HG02885 (cell line): ENCODE measurements around the gene FRYL.
"Not testable (repeated sequence)": the region's sequence is repeated elsewhere in the genome, so short reads cannot be mapped to it uniquely, and the experiment has no call there.

Experiments used
- ATAC-seq: cut with Tn5 transposase; IDR thresholded peaks from one replicate; pipeline ENCODE4 v1.9.1; 2021; ENCODE audit warnings: mild to moderate bottlenecking; ENCODE audit not compliant: unreplicated experiment, poor library complexity

FRYL gene

DNA sequence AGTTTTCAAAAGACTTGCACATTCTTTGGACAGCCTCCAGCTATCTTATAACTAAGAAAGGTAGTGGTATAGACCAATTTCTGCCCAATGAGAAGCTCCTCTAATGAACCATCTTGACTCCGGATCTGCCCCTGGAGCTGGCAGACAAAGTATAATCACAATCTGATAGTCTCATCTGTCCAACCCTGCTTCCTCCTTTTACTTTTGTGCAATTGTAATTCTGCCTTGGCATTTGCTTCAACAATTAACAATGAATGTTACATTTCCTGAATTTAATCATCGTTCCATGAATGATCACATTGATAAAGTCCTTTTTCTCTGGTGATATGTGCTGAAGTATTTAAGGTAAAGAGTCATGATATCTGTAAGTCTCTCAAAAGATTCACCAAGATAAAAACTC, 27.8 kb downstream of the FRYL start:
- ATAC-seq, result no peak

DNA sequence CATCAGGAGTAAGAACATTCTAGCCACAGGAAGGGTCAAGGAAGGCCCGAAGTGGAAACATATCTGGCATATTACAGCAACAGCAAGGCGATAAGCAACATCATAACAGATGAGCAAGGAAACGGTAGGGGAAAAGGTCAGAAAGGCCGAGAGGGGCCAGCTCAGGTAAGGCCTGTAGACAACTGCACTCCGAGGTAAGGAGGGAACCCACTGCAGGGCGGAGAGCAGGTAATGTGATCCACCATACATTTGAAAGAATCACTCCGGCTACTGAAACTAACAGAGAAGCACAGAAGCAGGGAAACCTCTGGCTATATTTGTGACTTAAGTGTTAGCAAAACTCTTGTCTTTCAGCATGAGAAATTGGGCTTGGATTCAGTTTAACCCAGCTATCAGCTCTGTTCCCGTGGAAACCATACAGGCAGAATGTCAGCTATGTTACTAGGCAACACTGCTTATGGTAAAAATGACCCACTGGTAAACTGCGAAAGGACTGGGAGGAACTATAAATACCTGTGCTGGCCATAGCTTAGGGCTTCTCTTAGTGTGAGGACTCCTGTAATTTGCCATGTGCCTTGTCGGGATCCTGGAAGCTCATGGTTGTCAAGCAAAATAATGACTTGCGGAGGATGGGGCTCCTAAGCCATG, 31.0 kb downstream of the FRYL start:
- no peak for ATAC-seq

DNA sequence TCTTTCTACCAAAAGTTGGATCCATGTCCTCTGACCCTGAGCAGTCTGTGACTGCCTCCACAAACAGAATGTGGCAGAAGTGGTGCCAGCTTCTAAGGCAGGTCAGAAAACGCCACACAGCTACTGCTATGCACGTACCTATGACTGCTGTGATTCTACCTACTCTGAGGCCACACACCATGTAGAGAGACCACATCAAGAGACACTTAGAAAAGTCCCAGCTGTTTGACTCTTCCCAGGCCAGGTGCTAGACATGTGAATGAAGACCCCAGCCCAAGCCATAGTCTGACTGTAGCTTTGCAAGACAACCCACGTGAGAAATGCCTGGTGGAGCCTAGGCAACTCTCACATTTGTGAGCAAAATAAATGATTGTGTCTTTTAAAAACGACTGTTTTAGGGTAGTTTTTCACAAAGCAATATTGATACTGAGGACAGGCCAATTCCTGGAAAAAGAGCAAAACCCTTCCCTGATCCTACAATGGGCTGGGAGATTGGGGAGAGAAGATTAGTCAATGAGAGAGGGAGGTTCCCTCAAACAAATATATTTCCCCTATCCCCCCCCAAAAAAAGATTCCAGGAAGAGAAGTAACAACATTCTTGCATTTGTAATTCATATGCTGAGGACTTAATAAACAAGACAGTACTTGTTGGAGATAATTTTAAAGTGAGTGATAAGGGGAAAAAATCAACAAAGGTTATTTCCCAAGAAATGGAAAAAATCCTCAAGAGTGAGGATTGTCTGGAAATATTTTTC, 33.3 kb downstream of the FRYL start:
- no peak for ATAC-seq

DNA sequence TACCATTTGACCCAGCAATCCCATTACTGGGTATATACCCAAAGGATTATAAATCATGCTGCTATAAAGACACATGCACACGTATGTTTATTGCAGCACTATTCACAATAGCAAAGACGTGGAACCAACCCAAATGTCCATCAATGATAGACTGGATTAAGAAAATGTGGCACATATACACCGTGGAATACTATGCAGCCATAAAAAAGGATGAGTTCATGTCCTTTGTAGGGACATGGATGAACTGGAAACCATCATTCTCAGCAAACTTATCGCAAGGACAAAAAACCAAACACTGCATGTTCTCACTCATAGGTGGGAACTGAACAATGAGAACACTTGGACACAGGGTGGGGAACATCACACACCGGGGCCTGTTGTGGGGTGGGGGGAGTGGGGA, 34.9 kb downstream of the FRYL start:
- ATAC-seq, result not testable (repeated sequence)

DNA sequence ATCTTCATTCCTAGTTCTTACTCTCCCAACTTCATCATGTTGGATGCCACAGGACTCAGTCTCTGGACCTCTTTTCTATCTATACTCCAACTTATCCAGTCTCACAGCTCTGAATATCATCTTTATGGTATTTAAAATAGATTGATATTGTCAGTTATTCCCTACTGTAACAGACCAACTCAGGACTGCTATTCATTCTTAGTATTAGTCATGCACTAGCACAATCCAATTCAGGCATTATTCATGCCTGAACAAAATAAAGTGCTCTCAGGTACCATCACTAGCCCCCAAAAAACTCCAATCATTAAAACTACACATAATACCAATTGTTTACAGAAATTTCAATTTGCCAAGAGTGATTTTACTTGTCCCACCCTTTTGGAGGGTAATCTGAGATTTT, 37.7 kb downstream of the FRYL start:
- peak; percentile 53 for ATAC-seq

DNA sequence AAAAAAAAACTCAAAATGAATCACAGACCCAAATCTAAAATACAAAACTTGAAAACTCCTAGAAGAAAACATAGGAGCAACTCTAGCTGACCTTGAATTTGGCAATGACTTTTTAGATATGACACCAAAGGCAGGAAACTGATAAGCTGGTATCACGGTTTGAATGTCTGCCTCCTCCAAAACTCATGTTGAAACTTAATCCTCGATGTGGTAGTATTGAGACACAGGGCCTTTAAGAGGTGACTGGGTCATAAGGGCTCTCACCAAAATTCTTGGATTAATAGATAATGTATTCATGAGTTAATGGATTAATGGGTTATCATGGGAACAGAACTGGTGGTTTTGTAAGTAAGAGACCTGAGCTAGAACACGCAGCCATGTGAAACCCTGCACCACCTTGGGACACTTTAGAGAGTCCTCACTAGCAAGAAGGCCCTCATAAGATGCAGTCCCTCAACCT, 40.5 kb downstream of the FRYL start:
- ATAC-seq, result peak; percentile 48

DNA sequence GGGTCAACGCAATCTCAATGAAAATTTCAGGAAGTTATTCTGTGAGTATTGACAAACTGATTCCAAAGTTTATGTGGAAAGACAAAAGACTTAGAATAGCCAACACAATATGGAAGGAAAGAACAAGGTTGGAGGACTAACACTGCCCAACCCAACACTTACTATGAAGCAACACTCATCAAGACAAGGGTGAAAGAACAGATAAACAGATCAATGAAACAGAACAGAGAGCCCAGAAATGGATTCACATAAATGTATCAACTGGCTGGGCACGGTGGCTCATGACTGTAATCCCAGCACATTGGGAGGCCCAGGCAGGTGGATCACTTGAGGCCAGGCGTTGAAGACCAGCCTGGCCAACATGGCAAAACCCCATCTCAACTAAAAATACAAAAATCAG, 41.2 kb downstream of the FRYL start:
- no peak for ATAC-seq

DNA sequence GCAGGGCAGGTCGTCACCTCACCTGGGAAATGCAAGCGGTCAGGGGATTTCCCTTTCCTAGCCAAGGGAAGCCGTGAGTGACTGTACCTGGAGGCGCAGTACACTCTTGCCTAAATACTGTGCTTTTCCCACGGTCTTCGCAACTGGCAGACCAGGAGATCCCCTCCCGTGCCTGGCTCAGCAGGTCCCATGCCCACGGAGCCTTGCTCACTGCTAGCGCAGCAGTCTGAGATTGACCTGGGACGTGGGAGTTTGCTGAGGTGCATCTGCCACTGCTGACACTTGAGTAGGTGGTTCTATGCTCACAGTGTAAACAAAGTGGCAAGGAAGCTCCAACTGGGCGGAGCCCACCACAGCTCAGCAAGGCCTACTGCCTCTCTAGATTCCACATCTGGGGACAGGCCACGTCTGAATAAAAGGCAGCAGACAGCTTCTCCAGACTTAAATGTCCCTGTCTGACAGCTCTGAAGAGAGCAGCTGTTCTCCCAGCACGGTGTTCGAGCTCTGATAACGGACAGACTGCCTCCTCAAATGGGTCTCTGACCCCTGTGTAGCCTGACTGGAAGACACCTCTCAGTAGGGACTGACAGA, 51.1 kb downstream of the FRYL start:
- ATAC-seq, result not testable (repeated sequence)

DNA sequence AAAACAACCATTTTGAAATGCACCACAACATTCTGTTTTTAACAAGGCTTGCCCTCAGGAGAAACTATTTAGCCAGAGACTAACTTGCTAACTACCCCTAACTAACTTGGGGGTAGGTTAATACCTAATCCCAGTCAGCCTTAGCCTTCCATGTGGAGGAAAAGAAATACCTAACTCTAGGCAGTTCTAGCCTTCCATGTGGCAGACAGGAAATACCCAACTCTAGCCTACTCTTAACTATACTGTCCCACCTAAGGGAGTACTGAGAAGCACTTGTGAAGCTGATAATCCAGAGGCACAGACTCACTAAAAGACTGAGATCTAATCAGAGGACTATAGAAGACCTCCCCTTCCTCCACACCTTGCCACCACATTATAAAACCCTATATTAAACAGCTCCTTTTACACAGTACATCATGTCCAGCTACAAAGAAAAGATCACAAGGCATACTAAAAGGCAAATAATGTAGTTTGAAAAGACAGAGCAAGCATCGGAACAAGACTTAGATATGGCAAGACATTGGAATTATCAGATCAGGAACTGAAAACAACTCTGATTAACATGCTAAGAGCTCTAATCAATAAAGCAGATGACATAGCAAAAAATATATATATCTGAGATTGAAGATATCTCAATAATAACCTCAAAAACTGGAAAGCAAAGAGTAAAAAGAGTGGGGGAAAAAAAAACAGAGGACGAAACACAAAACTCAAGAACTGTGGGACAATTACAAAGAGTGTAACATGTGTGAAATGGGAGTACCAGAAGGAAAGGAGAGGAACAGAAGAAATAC, 52.2 kb downstream of the FRYL start:
- no peak for ATAC-seq

DNA sequence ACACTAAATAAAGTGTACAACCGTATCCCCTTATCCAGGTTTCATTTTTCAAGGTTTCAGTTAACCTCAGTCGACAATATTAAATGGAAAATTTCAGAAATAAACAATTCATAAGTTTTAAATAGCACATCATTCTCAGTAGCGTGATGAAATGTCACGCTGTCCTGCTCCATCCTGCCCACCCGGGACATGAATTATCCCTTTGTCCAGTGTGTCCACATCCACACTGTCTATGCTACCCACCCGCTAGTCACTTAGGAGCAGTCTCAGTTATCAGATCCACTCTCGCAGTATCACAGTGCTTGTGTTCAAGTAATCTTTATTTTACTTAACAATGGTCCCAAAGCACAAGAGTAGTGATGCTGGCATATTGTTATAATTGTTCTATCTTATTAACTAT, 54.7 kb downstream of the FRYL start:
- no peak for ATAC-seq

DNA sequence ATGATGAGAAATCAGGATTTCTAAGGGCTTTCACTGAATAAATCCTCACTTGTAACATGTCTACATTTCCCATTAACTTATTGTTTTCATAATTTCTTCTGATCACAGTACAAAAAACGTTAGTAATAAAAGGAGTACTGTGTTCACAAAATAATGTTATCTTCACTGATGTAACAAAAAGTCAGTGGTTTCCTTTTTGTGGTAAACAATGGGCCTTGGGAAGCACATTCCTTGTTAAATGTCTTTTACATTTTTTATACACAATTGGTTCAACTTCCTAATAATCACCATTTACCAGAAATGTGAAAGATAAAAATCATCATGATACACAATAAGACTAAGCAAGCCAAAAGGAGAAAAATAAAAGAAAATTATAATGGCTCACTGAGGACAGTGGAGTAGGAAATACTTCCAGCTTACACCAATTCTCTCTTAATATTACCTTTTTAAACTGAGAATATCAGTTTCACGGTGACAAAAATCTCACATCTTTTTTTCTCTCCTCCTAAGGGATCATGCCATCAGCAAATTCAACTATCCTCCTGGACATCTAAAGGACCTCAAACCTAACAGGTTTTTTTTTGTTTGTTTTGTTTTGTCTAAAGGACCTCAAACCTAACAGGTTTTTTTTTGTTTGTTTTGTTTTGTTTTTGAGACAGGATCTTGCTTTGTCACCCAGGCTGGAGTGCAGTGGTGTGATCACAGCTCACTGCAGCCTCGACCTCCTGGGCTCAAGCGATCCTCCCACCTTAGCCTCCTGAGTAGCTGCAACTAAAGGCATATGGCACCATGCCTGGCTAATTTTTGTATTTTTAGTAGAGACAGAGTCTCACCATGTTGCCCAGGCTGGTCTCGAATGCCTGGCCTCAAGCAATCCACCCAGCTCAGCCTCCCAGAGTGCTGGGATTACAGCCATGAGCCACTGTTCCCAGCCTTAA, 57.3 kb downstream of the FRYL start:
- ATAC-seq, result no peak

DNA sequence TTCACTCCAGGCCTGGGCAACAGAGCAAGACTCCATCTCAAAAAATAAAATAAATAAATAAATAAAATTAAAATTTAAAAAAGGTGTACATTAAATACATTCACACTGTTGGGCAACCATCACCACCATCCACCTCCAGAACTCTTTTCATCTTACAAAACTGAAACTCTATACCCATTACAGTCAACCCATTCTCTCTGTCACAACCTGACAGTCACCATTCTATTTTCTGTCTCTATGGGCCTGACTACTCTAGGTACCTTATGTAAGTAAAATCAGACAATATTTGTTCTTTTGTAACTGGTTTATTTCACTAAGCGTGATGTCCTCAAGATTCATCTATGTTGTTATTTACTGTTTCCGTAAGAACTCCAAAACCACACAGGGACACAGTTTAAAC, 59.6 kb downstream of the FRYL start:
- no peak for ATAC-seq

DNA sequence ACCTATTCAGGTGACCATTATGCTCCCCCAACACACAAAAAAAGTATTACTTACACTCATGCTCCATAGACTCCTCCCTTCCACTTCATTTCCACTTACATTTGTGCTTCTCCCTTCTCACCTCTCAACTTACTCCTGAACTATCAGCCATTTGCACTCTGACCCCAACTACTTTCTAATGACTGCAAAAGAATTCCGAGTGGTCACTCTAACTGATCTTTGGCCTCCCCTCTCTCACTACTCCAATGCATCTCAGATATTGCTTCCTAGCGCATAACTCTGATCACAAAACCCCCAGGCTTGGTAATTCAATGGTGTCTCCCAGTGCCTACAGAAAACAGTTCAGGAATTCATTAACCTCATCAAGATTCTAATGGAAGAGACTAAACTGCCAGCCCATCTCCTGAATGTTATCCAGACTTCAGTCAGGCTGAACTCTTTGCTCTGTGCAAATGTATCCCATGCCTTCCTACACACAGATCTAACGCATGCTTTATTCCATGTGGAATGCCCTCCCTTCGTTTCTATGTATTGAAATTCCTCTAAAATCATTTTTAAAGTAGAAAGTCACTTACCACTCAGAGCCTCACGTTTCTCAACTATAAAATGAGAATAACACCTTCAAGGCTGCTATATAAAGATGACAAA, 61.1 kb downstream of the FRYL start:
- ATAC-seq, result no peak

DNA sequence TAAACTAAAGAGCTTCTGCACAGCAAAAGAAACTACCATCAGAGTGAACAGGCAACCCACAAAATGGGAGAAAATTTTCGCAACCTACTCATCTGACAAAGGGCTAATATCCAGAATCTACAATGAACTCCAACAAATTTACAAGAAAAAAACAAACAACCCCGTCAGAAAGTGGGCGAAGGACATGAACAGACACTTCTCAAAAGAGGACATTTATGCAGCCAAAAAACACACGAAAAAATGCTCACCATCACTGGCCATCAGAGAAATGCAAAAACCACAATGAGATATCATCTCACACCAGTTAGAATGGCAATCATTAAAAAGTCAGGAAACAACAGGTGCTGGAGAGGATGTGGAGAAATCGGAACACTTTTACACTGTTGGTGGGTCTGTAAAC, 63.8 kb downstream of the FRYL start:
- not testable (repeated sequence) for ATAC-seq

DNA sequence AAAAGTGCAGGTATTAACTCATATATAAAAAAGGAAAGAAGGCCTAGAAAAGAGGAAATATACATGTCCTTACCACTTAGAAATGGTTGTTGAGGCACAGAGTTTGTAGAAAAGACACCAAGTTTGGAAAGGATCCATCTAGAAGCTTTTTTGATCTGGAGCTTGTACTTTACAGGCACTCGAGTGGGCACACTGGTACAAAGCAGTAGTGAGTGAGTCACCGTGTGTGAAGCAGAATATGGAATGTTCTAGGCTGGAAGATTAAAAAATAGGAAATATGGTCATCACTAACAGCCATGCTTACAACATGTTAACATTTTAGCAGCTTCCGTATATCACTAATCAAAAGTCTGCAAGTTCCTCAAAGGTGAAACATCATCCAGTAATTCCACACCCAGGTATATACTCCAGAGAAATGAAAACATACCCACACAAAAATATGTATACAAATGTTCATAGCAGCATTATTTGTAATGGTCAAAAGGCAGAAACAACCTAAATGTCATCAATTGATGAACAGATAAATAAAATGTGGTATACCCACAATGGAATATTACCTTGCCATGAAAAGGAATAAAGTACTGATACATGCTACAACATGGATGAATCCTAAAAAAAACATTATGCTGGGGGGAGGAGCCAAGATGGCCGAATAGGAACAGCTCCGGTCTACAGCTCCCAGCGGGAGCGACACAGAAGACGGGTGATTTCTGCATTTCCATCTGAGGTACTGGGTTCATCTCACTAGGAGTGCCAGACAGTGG, 69.5 kb downstream of the FRYL start:
- no peak for ATAC-seq

DNA sequence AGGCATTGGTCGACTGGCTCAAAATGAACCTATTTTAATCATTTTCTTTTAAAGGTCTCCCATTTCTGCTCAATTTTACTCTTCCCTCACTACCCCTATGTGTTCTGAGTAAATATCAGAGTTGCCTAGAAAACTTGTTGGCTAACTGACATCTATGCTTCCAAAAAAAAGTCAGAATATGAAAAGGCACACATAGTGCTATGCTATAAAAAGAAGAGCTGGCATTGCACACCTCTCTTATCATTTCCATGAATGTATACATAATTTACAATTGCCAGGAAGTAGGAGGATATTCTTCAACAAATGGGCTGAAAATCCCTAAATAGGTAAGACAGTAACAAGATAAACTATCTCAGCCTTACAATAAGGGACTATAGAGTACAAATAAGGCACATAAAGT, 70.2 kb downstream of the FRYL start:
- no peak for ATAC-seq

DNA sequence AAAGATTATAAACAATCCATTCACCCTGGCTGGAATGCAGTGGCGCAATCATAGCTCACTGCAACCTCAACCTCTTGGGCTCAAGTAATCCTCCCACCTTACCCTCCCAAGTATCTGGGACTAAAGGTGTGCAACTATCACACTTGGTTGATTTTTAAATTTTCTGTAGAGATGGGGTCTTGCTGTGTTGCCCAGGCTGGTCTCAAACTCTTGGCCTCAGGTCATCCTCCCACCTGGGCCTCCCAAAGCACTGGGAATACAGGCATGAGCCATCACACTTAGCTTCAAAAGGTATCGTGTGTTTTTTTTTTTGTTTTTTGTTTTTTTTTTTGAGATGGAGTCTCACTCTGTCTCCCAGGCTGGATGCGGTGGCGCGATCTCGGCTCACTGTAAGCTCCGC, 71.5 kb downstream of the FRYL start:
- ATAC-seq, result no peak

DNA sequence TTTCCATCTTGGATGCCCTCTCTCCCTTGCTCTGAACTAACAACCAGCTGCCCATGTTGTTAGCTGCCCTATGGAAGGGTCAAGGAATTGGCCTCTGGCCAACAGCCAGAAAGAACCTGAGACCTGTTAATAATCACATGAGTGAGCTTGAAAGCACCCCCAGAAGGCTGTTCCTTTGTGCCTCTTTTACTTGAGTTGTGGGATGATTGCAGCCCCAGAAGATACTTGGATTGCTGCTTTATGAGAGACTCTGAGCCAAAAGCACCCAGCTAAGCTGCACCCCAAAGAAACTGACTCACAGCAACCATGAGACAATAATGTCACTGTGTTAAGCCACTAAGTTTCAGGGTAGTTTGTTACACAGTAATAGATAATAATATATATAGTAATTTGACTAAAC, 73.3 kb downstream of the FRYL start:
- ATAC-seq, result no peak

DNA sequence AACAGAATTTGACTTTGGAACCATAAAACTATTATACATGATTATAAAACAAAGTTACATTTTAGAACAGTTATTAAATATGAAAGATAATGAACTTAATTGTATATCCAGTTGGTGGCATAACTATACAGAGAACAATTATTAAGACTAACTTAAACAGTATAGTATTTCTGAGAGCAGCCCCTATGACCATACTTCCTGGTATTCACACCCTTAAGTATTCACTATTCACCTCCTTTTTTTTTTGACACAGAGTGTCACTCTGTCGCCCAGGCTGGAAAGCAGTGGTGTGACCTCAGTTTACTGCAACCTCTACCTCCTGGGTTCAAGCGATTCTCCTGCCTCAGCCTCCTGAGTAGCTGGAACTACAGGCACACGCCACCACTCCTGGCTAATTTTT, 74.5 kb downstream of the FRYL start:
- no peak for ATAC-seq
